HUDEP-2 (cell line): ENCODE data around the gene ITGA8.
"Not testable (repeated sequence)": the region's sequence is repeated elsewhere in the genome, so short reads cannot be mapped to it uniquely, and the experiment has no call there.

Experiments used
- DNase-seq, 76 experiments: peaks; one replicate each; lab custom pipeline; 2025; ENCODE audit not compliant: unreplicated experiment in 76 of 76; lab: John Stamatoyannopoulos, UW

Gene ITGA8

GRCh38 chr10:15690031-15690430, 29.7 kb downstream of the ITGA8 start:
- no peak for DNase-seq

GRCh38 chr10:15684768-15685167, 35.0 kb downstream of the ITGA8 start:
- DNase-seq = no peak

- DNase-seq = no peak
Measured at GRCh38 chr10:15681076-15681475, 38.6 kb downstream of the ITGA8 start.

GRCh38 chr10:15678851-15679250, 40.9 kb downstream of the ITGA8 start:
- DNase-seq = no peak

- DNase-seq = no peak
Measured at GRCh38 chr10:15672469-15672868, 47.3 kb downstream of the ITGA8 start.

- DNase-seq = no peak
Measured at GRCh38 chr10:15670880-15671279, 48.8 kb downstream of the ITGA8 start.

- no peak for DNase-seq
Measured at GRCh38 chr10:15661574-15661973, 58.1 kb downstream of the ITGA8 start.

- no peak for DNase-seq
Measured at GRCh38 chr10:15660990-15661389, 58.7 kb downstream of the ITGA8 start.

- DNase-seq = no peak
Measured at GRCh38 chr10:15658069-15658702, 61.5 kb downstream of the ITGA8 start.

GRCh38 chr10:15652757-15653156, 67.0 kb downstream of the ITGA8 start:
- DNase-seq = no peak

GRCh38 chr10:15652117-15652516, 67.6 kb downstream of the ITGA8 start:
- DNase-seq = no peak

GRCh38 chr10:15651175-15651574, 68.5 kb downstream of the ITGA8 start:
- no peak for DNase-seq

GRCh38 chr10:15642095-15642494, 77.6 kb downstream of the ITGA8 start:
- DNase-seq = no peak

GRCh38 chr10:15640536-15641085, 79.1 kb downstream of the ITGA8 start:
- no peak for DNase-seq

- no peak for DNase-seq
Measured at GRCh38 chr10:15636446-15636845, 83.3 kb downstream of the ITGA8 start.

GRCh38 chr10:15632456-15633091, 87.1 kb downstream of the ITGA8 start:
- DNase-seq = no peak

GRCh38 chr10:15631205-15631604, 88.5 kb downstream of the ITGA8 start:
- not testable (repeated sequence) for DNase-seq

- no peak for DNase-seq
Measured at GRCh38 chr10:15630353-15630752, 89.4 kb downstream of the ITGA8 start.

GRCh38 chr10:15627617-15628196, 92.0 kb downstream of the ITGA8 start:
- DNase-seq = no peak

GRCh38 chr10:15626937-15627336, 92.8 kb downstream of the ITGA8 start:
- DNase-seq = no peak

GRCh38 chr10:15625261-15625660, 94.5 kb downstream of the ITGA8 start:
- DNase-seq = no peak
